A673 (cell line): Measurements from ENCODE around the gene CFAP90. TPM values are rescaled to one million over a fixed set of nuclear protein-coding genes. Genes with fewer than 3 reads are reported as not detected.

ENCODE experiments used
- BruUV-seq: library from RNA; stranded (reverse); fragments of 400-500 nt; replicated peaks from 2 replicates; lab custom pipeline; 2021; lab: Mats Ljungman, UMichigan
- CTCF ChIA-PET: fragments of 300-600 bp; sonication (Branson Sonifier 250); formaldehyde crosslinking; loops from one replicate; lab custom pipeline; 2022; ENCODE audit warnings: antibody characterized with exemption; lab: Charles Lee
- POLR2A ChIA-PET: fragments of 300-600 bp; sonication (Branson Sonifier 250); formaldehyde crosslinking; loops from one replicate; lab custom pipeline; 2022; ENCODE audit warnings: antibody characterized with exemption; ENCODE audit not compliant: low non-redundant PET; lab: Charles Lee
- DNase-seq: peaks from one replicate; pipeline ENCODE4 v3.0.0-alpha.2; 2015; ENCODE audit warnings: low spot score
- H3K27ac ChIP-seq: fragments of 200-600 bp; sonication (generic); 2 replicates; pipeline ENCODE4 v1.5.1; 2016; ENCODE audit warnings: mixed run types, low read depth, mild to moderate bottlenecking, mixed read lengths, antibody characterized with exemption, low read length; ENCODE audit not compliant: poor library complexity, severe bottlenecking
- H3K27me3 ChIP-seq: fragments of 200-600 bp; sonication (generic); replicated peaks from 2 replicates; pipeline ENCODE4 v1.6.1; 2017; ENCODE audit warnings: mixed run types, low read depth, mild to moderate bottlenecking, mixed read lengths, antibody characterized with exemption, low read length; ENCODE audit not compliant: insufficient read depth, poor library complexity
- H3K36me3 ChIP-seq: fragments of 200-600 bp; sonication (generic); 2 replicates; pipeline ENCODE4 v1.6.1; 2016; ENCODE audit warnings: mixed run types, mild to moderate bottlenecking, mixed read lengths, antibody characterized with exemption, low read length; ENCODE audit not compliant: insufficient read depth, poor library complexity, severe bottlenecking
- H3K4me1 ChIP-seq: fragments of 200-600 bp; sonication (generic); 2 replicates; pipeline ENCODE4 v1.6.1; 2017; ENCODE audit warnings: mixed run types, mild to moderate bottlenecking, mixed read lengths, antibody characterized with exemption, low read length; ENCODE audit not compliant: insufficient read depth, poor library complexity, severe bottlenecking
- H3K4me3 ChIP-seq: fragments of 200-600 bp; sonication (generic); 2 replicates; pipeline ENCODE4 v1.5.1; 2016; ENCODE audit warnings: low read depth, mixed run types, mild to moderate bottlenecking, mixed read lengths, low read length; ENCODE audit not compliant: poor library complexity, severe bottlenecking
- H3K9me3 ChIP-seq: fragments of 200-600 bp; sonication (generic); 2 replicates; pipeline ENCODE4 v1.6.1; 2016; ENCODE audit warnings: mixed run types, low read depth, mild to moderate bottlenecking, mixed read lengths, antibody characterized with exemption, low read length; ENCODE audit not compliant: poor library complexity, severe bottlenecking
- EZH2 ChIP-seq: fragments of 200-600 bp; sonication (generic); IDR thresholded peaks from 2 replicates; pipeline ENCODE4 v1.6.1; 2017; ENCODE audit warnings: borderline replicate concordance, low read depth, mild to moderate bottlenecking, mixed read lengths, antibody characterized with exemption, low read length; ENCODE audit not compliant: poor library complexity, severe bottlenecking
- intact Hi-C: fragments of 100-400 bp; cut with micrococcal nuclease; formaldehyde crosslinking; loops from one replicate; pipeline ENCODE4 v1.10.0; 2022; ENCODE audit not compliant: unreplicated experiment
- total RNA-seq: library from RNA; stranded (reverse); gene quantifications from 2 replicates; pipeline ENCODE4 v1.2.3, GENCODE V29; 2021
- TF ChIP-seq, protein P1 (sequence below): fragments of 300-800, 200-600 bp; sonication (generic); conservative IDR thresholded peaks from 2 replicates; pipeline ENCODE4 v1.5.1; 2017; ENCODE audit warnings: low read depth, mild to moderate bottlenecking, antibody characterized with exemption, low read length, moderate library complexity, mixed read lengths

CFAP90 gene
- total RNA-seq, 1 experiment from 2014 or later, result not detected

DNA sequence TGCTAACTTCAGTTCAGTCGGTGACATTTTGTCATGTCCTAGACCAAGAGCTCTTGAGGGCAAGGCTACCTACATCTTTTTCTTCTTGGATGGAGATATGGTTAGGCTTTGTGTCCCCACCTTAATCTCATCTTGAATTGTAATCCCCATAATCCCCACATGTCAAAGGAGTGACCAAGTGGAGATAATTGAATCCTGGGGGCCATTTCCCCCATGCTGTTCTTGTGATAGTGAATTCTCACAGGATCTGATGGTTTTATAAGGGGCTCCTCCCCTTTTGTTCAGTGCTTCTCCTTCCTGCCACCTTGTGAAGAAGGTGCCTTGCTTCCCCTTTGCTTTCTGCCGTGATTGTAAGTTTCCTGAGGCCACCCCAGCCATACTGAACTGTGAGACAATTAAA, 2.1 kb upstream of the CFAP90 start:
- H3K27me3 ChIP-seq, result peaks cover 11% of the 10 kb centered on the region
- H3K27ac ChIP-seq, result no peak overlapping the region
- no peak for DNase-seq
- no TSS peak for BruUV-seq
- CTCF ChIA-PET, result no interaction called here
- intact Hi-C loops, result loop anchor here (10.0 kb wide), 1 partner anchor 458 kb away; the partner anchor contains the start of gene ADCY2
- POLR2A ChIA-PET, result no interaction called here
- H3K9me3 ChIP-seq, result no peaks in the 10 kb centered on the region
- H3K4me3 ChIP-seq, result no peak overlapping the region
- no peak for TF ChIP-seq EZH2
- TF ChIP-seq, protein P1, sequence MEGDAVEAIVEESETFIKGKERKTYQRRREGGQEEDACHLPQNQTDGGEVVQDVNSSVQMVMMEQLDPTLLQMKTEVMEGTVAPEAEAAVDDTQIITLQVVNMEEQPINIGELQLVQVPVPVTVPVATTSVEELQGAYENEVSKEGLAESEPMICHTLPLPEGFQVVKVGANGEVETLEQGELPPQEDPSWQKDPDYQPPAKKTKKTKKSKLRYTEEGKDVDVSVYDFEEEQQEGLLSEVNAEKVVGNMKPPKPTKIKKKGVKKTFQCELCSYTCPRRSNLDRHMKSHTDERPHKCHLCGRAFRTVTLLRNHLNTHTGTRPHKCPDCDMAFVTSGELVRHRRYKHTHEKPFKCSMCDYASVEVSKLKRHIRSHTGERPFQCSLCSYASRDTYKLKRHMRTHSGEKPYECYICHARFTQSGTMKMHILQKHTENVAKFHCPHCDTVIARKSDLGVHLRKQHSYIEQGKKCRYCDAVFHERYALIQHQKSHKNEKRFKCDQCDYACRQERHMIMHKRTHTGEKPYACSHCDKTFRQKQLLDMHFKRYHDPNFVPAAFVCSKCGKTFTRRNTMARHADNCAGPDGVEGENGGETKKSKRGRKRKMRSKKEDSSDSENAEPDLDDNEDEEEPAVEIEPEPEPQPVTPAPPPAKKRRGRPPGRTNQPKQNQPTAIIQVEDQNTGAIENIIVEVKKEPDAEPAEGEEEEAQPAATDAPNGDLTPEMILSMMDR, result no peak
- peaks cover 2% of the 10 kb centered on the region for H3K4me1 ChIP-seq
- H3K36me3 ChIP-seq, result no peaks in the 10 kb centered on the region

DNA sequence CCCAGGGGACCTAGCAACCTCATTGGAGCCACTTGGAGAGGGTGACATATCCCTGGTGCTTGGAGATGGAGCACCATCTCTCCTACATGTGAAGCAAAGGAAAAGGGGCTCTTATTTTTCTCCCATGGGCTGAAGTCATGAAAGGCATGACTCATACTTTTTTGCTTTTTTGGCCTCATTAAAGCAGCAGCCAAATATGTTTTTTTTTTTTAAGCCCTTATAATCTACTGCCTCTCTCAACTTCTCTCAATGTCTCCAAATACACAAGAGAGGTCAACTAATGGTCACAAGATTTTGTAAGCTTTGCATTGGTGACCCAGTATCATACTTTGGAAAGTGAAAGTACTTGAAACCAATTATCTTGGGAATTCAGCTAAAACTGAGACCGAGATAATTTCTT, 1.6 kb upstream of the CFAP90 start:
- no TSS peak for BruUV-seq
- ChIA-PET POLR2A (no interaction called here), CTCF (no interaction called here)
- intact Hi-C loops, result loop anchor here (10.0 kb wide), 1 partner anchor 458 kb away; the partner anchor contains the start of gene ADCY2
- Histone ChIP-seq H3K4me1 (no peaks in the 10 kb centered on the region), H3K36me3 (no peaks in the 10 kb centered on the region), H3K9me3 (no peaks in the 10 kb centered on the region), H3K27me3 (peaks cover 11% of the 10 kb centered on the region), H3K27ac (no peak overlapping the region), H3K4me3 (no peak overlapping the region)
- DNase-seq, result no peak
- no peak for TF ChIP-seq EZH2
- TF ChIP-seq, protein P1, result no peak

DNA sequence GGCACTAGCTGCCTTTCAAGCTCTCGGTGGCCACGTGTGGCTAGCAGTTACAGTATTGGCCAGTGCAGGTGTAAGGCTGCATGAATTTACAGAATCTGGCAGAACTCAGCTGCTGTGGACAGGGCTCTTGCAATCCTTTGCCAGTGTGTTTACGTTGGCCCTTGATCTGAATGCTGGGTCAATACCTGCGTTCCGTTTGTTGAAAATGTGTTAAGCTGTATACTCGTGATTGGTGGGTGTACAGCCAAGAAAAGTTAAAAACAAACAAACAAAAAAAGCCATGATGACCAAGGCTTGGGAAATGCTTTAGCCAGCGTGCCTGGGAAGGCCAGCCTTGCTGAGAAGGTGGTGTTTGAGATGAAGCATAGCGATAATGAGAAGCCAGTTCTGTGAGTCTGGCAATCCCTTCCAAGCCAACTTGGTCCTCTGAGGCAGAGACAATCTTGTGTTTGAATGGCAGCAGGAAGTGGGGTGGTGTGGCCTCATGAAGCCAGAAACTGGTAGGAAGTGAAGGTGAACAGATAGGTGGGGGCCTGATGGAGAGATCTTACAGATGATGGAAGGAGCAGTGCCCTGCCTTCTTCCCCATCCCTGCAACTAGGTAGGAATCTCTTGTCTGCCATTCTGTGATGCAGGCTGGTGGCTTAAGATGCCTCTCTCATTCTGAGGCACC, 820 bp upstream of the CFAP90 start:
- no peak for TF ChIP-seq EZH2
- TF ChIP-seq, protein P1, result no peak
- ChIA-PET POLR2A (no interaction called here), CTCF (no interaction called here)
- Histone ChIP-seq H3K36me3 (no peaks in the 10 kb centered on the region), H3K27me3 (peaks cover 11% of the 10 kb centered on the region), H3K27ac (no peak overlapping the region), H3K4me1 (no peaks in the 10 kb centered on the region), H3K4me3 (no peak overlapping the region), H3K9me3 (no peaks in the 10 kb centered on the region)
- BruUV-seq, result no TSS peak
- intact Hi-C loops, result loop anchor here (10.0 kb wide), 1 partner anchor 457 kb away; the partner anchor contains the start of gene ADCY2
- no peak for DNase-seq
